ENCODE measurements around the gene ADGRB3.

The ADGRB3 gene

GRCh38 chr6:68652117-68652536 lies 17.0 kb downstream of the ADGRB3 start:
- H3K9ac ChIP-seq (ENCODE audit: low read depth, low read length, poor library complexity) = no peak overlapping the region
- H2BK120ac ChIP-seq (ENCODE audit: low read depth, low read length) = no peak overlapping the region
- H3K4me2 ChIP-seq (ENCODE audit: insufficient read depth, low read length, poor library complexity, severe bottlenecking) = no peak overlapping the region
- H3K18ac ChIP-seq (ENCODE audit: low read length) = no peak overlapping the region
- H3K23ac ChIP-seq (ENCODE audit: low read depth, low read length, poor library complexity) = no peak overlapping the region
- H3K14ac ChIP-seq (ENCODE audit: low read length) = no peak overlapping the region
- H3K4ac ChIP-seq (ENCODE audit: low read length) = no peak overlapping the region
- no CpG with 5 or more reads among the region's 6 CpGs for whole genome bisulfite sequencing, 2 donors (ENCODE audit: extremely low coverage in 2 of 2, insufficient read length in 2 of 2, insufficient replicate concordance in 1 of 2)
- H2AFZ ChIP-seq (ENCODE audit: low read length) = no peak overlapping the region
- peak overlapping the region in 1 of 2 donors; percentile 66 for H3K4me3 ChIP-seq (ENCODE audit: low read length in 2 of 2)
- peaks cover 0 to 7% of the 10 kb centered on the region in 2 donors for H3K4me1 ChIP-seq (ENCODE audit: control insufficient read depth in 2 of 2, insufficient read depth in 1 of 2, low read depth in 1 of 2, low read length in 2 of 2)
- no peak overlapping the region for H2BK12ac ChIP-seq (ENCODE audit: low read length)
- no peak overlapping the region for H3K27ac ChIP-seq (replicated peaks; ENCODE audit: low read length)
- H3K27me3 ChIP-seq (ENCODE audit: control insufficient read depth in 3 of 3, insufficient read depth in 3 of 3, low read depth in 1 of 3, low read length in 3 of 3) = no peaks in the 10 kb centered on the region
- H4K91ac ChIP-seq (ENCODE audit: low read depth, low read length, poor library complexity) = no peak overlapping the region
- no peaks in the 10 kb centered on the region for H3K9me3 ChIP-seq (replicated peaks in 1 of 2; ENCODE audit: control insufficient read depth in 2 of 2, insufficient read depth in 1 of 2, low read depth in 1 of 2, low read length in 2 of 2)
- no peak overlapping the region for H2AK5ac ChIP-seq (ENCODE audit: low read depth, low read length)
- no peak overlapping the region for H2BK15ac ChIP-seq (ENCODE audit: low read length)
- no peak for DNase-seq (ENCODE audit: low spot score)
- H2BK5ac ChIP-seq (ENCODE audit: low read length) = no peak overlapping the region
- no peak overlapping the region for H4K8ac ChIP-seq (ENCODE audit: low read depth, low read length)
- no peaks in the 10 kb centered on the region for H3K36me3 ChIP-seq (replicated peaks in 1 of 2; ENCODE audit: control insufficient read depth in 2 of 2, insufficient read depth in 2 of 2, low read length in 2 of 2)
- no peaks in the 10 kb centered on the region for H3K79me1 ChIP-seq (ENCODE audit: low read depth, low read length)

DNA sequence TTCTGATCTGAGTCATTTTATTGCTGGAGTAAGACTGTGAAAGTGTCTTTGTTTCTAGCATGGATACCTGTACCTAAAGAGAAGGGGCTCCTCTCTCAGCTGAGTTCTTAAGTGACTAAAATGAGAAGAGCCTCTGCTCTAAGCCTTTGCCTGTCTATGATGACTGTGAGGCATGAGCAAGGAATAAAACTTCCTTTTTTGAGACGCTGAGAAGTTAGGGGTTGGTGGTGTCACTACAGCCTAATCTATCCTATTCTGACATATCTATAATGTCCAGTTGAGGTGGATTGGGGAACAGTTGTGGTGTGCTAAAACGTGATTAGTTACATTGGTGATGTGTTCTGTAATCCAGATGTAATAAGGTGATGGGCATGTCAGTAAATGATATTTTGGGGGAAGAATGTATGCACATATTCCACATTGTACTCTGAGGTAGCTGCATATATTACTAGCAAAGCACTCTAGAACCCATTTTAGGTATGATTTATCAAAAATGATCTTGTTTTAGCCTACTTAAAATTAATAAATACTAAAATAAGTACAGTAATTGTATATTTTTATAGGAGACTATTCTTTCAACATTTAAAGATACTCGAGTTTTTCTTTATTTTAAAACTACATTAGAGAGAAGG lies 18.1 kb downstream of the ADGRB3 start:
- no peak overlapping the region for H2BK12ac ChIP-seq (ENCODE audit: low read length)
- H4K8ac ChIP-seq (ENCODE audit: low read depth, low read length) = no peak overlapping the region
- H3K18ac ChIP-seq (ENCODE audit: low read length) = no peak overlapping the region
- H2BK120ac ChIP-seq (ENCODE audit: low read depth, low read length) = no peak overlapping the region
- DNase-seq (ENCODE audit: low spot score) = no peak
- H2BK15ac ChIP-seq (ENCODE audit: low read length) = no peak overlapping the region
- no peak overlapping the region for H3K9ac ChIP-seq (ENCODE audit: low read depth, low read length, poor library complexity)
- H3K9me3 ChIP-seq (replicated peaks in 1 of 2; ENCODE audit: control insufficient read depth in 2 of 2, insufficient read depth in 1 of 2, low read depth in 1 of 2, low read length in 2 of 2) = no peaks in the 10 kb centered on the region
- no peaks in the 10 kb centered on the region for H3K27me3 ChIP-seq (ENCODE audit: control insufficient read depth in 3 of 3, insufficient read depth in 3 of 3, low read depth in 1 of 3, low read length in 3 of 3)
- no peak overlapping the region for H3K14ac ChIP-seq (ENCODE audit: low read length)
- H2BK5ac ChIP-seq (ENCODE audit: low read length) = no peak overlapping the region
- no CpG with 5 or more reads among the region's 3 CpGs for WGBS, 2 donors (ENCODE audit: extremely low coverage in 2 of 2, insufficient read length in 2 of 2, insufficient replicate concordance in 1 of 2)
- H3K23ac ChIP-seq (ENCODE audit: low read depth, low read length, poor library complexity) = no peak overlapping the region
- H2AK5ac ChIP-seq (ENCODE audit: low read depth, low read length) = no peak overlapping the region
- H3K4me1 ChIP-seq (ENCODE audit: control insufficient read depth in 2 of 2, insufficient read depth in 1 of 2, low read depth in 1 of 2, low read length in 2 of 2) = peaks cover 0 to 7% of the 10 kb centered on the region in 2 donors
- no peaks in the 10 kb centered on the region for H3K36me3 ChIP-seq (replicated peaks in 1 of 2; ENCODE audit: control insufficient read depth in 2 of 2, insufficient read depth in 2 of 2, low read length in 2 of 2)
- no peak overlapping the region for H3K4me2 ChIP-seq (ENCODE audit: insufficient read depth, low read length, poor library complexity, severe bottlenecking)
- no peak overlapping the region for H3K4ac ChIP-seq (ENCODE audit: low read length)
- no peak overlapping the region for H2AFZ ChIP-seq (ENCODE audit: low read length)
- no peak overlapping the region for H3K4me3 ChIP-seq (ENCODE audit: low read length in 2 of 2)
- H3K79me1 ChIP-seq (ENCODE audit: low read depth, low read length) = no peaks in the 10 kb centered on the region
- H3K27ac ChIP-seq (replicated peaks; ENCODE audit: low read length) = no peak overlapping the region
- no peak overlapping the region for H4K91ac ChIP-seq (ENCODE audit: low read depth, low read length, poor library complexity)

DNA sequence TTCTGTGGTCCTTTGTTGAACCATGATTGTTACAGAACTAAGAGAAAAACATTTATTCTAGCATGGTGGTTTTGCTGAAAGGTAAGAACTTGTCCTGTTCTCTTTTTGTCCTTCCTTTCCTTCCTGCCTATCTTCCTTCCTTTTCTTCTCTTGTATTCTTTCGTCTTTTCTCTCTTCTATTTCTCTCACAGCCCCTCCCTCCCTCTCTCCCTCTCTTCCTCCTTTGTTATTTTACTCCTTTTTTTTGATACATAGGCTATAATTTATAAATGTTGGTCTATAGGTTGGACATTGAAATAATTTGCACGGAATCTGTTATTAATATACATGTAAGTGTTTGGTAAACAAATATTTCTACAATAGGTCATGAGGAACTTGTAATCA lies 18.6 kb downstream of the ADGRB3 start:
- H3K36me3 ChIP-seq (replicated peaks in 1 of 2; ENCODE audit: control insufficient read depth in 2 of 2, insufficient read depth in 2 of 2, low read length in 2 of 2) = no peaks in the 10 kb centered on the region

GRCh38 chr6:68654134-68654533 lies 19.1 kb downstream of the ADGRB3 start:
- no peak overlapping the region for H3K18ac ChIP-seq (ENCODE audit: low read length)
- no peak overlapping the region for H3K4me3 ChIP-seq (ENCODE audit: low read length in 2 of 2)
- no peak overlapping the region for H2BK12ac ChIP-seq (ENCODE audit: low read length)
- no peak overlapping the region for H2BK120ac ChIP-seq (ENCODE audit: low read depth, low read length)
- H4K8ac ChIP-seq (ENCODE audit: low read depth, low read length) = no peak overlapping the region
- H3K79me1 ChIP-seq (ENCODE audit: low read depth, low read length) = no peaks in the 10 kb centered on the region
- no CpG with 5 or more reads among the region's 2 CpGs for WGBS, 2 donors (ENCODE audit: extremely low coverage in 2 of 2, insufficient read length in 2 of 2, insufficient replicate concordance in 1 of 2)
- no peak overlapping the region for H4K91ac ChIP-seq (ENCODE audit: low read depth, low read length, poor library complexity)
- H2BK5ac ChIP-seq (ENCODE audit: low read length) = no peak overlapping the region
- no peak overlapping the region for H2AK5ac ChIP-seq (ENCODE audit: low read depth, low read length)
- H3K36me3 ChIP-seq (replicated peaks in 1 of 2; ENCODE audit: control insufficient read depth in 2 of 2, insufficient read depth in 2 of 2, low read length in 2 of 2) = no peaks in the 10 kb centered on the region
- no peak overlapping the region for H3K27ac ChIP-seq (replicated peaks; ENCODE audit: low read length)
- H3K23ac ChIP-seq (ENCODE audit: low read depth, low read length, poor library complexity) = no peak overlapping the region
- H3K4me2 ChIP-seq (ENCODE audit: insufficient read depth, low read length, poor library complexity, severe bottlenecking) = peak overlapping the region; percentile 18
- no peaks in the 10 kb centered on the region for H3K27me3 ChIP-seq (ENCODE audit: control insufficient read depth in 3 of 3, insufficient read depth in 3 of 3, low read depth in 1 of 3, low read length in 3 of 3)
- no peak for DNase-seq (ENCODE audit: low spot score)
- no peak overlapping the region for H3K4ac ChIP-seq (ENCODE audit: low read length)
- no peak overlapping the region for H3K14ac ChIP-seq (ENCODE audit: low read length)
- H3K9ac ChIP-seq (ENCODE audit: low read depth, low read length, poor library complexity) = no peak overlapping the region
- no peak overlapping the region for H2AFZ ChIP-seq (ENCODE audit: low read length)
- H2BK15ac ChIP-seq (ENCODE audit: low read length) = no peak overlapping the region
- no peaks in the 10 kb centered on the region for H3K9me3 ChIP-seq (replicated peaks in 1 of 2; ENCODE audit: control insufficient read depth in 2 of 2, insufficient read depth in 1 of 2, low read depth in 1 of 2, low read length in 2 of 2)
- peaks cover 0 to 7% of the 10 kb centered on the region in 2 donors for H3K4me1 ChIP-seq (ENCODE audit: control insufficient read depth in 2 of 2, insufficient read depth in 1 of 2, low read depth in 1 of 2, low read length in 2 of 2)

More for the DNA sequence above, 18.6 kb downstream of the ADGRB3 start:
- no peak for DNase-seq (ENCODE audit: low spot score)
- Histone ChIP-seq H2AFZ (ENCODE audit: low read length) (no peak overlapping the region), H3K79me1 (ENCODE audit: low read depth, low read length) (no peaks in the 10 kb centered on the region), H3K9me3 (replicated peaks in 1 of 2; ENCODE audit: control insufficient read depth in 2 of 2, insufficient read depth in 1 of 2, low read depth in 1 of 2, low read length in 2 of 2) (no peaks in the 10 kb centered on the region), H3K4me2 (ENCODE audit: insufficient read depth, low read length, poor library complexity, severe bottlenecking) (no peak overlapping the region), H3K4ac (ENCODE audit: low read length) (no peak overlapping the region), H3K27ac (replicated peaks; ENCODE audit: low read length) (no peak overlapping the region), H3K9ac (ENCODE audit: low read depth, low read length, poor library complexity) (no peak overlapping the region), H2AK5ac (ENCODE audit: low read depth, low read length) (no peak overlapping the region), H2BK12ac (ENCODE audit: low read length) (no peak overlapping the region), H3K14ac (ENCODE audit: low read length) (no peak overlapping the region), H2BK5ac (ENCODE audit: low read length) (no peak overlapping the region), H2BK15ac (ENCODE audit: low read length) (no peak overlapping the region), H3K4me3 (ENCODE audit: low read length in 2 of 2) (no peak overlapping the region), H4K91ac (ENCODE audit: low read depth, low read length, poor library complexity) (no peak overlapping the region), H3K18ac (ENCODE audit: low read length) (no peak overlapping the region), H3K27me3 (ENCODE audit: control insufficient read depth in 3 of 3, insufficient read depth in 3 of 3, low read depth in 1 of 3, low read length in 3 of 3) (no peaks in the 10 kb centered on the region), H3K4me1 (ENCODE audit: control insufficient read depth in 2 of 2, insufficient read depth in 1 of 2, low read depth in 1 of 2, low read length in 2 of 2) (peaks cover 0 to 7% of the 10 kb centered on the region in 2 donors), H3K23ac (ENCODE audit: low read depth, low read length, poor library complexity) (no peak overlapping the region), H2BK120ac (ENCODE audit: low read depth, low read length) (no peak overlapping the region), H4K8ac (ENCODE audit: low read depth, low read length) (no peak overlapping the region)
- WGBS, 2 donors (ENCODE audit: extremely low coverage in 2 of 2, insufficient read length in 2 of 2, insufficient replicate concordance in 1 of 2) = no CpG with 5 or more reads among the region's 2 CpGs

Measured in neuronal stem cell (in vitro differentiated cells).